Large intestine (tissue), 3 donors: ENCODE results near the gene SULT2A1. TPM values are rescaled to one million over a fixed set of nuclear protein-coding genes. Genes with fewer than 3 reads are reported as not detected.
"Not testable (repeated sequence)": the region's sequence is repeated elsewhere in the genome, so short reads cannot be mapped to it uniquely, and the experiment has no call there.

Experiments used
- DNase-seq, 2 donors: peaks; one replicate each; pipeline versions ENCODE4 v3.0.0 to v3.0.0-alpha.2; 2013
- H3K27ac ChIP-seq: one replicate; pipeline ENCODE4 v1.5.1; 2013; ENCODE audit warnings: low read length
- H3K27me3 ChIP-seq: 2 replicates; pipeline ENCODE4 v1.6.1; 2013; ENCODE audit warnings: low read length; ENCODE audit not compliant: control insufficient read depth, insufficient read depth
- H3K36me3 ChIP-seq: 2 replicates; pipeline ENCODE4 v1.6.1; 2013; ENCODE audit warnings: low read length; ENCODE audit not compliant: control insufficient read depth, insufficient read depth
- H3K4me1 ChIP-seq: one replicate; pipeline ENCODE4 v1.6.1; 2013; ENCODE audit warnings: low read length; ENCODE audit not compliant: control insufficient read depth, insufficient read depth
- H3K4me3 ChIP-seq: one replicate; pipeline ENCODE4 v1.5.1; 2013; ENCODE audit warnings: low read length
- H3K9me3 ChIP-seq: one replicate; pipeline ENCODE4 v1.6.1; 2013; ENCODE audit warnings: mild to moderate bottlenecking, low read depth, low read length, moderate library complexity; ENCODE audit not compliant: control insufficient read depth
- WGBS: methylation state at CpG from one replicate; pipeline ENCODE4 v1.1.5; 2013; ENCODE audit warnings: low lambda C conversion rate; ENCODE audit not compliant: insufficient coverage; 5-methylcytosine and 5-hydroxymethylcytosine counted together
- polyA plus RNA-seq: library from polyadenylated mRNA; unstranded; fragments of 120-200 nt; gene quantifications from one replicate; pipeline ENCODE4 v1.2.1, GENCODE V29; 2013

The SULT2A1 gene
- polyA plus RNA-seq, 1 donor, result 190 TPM

DNA sequence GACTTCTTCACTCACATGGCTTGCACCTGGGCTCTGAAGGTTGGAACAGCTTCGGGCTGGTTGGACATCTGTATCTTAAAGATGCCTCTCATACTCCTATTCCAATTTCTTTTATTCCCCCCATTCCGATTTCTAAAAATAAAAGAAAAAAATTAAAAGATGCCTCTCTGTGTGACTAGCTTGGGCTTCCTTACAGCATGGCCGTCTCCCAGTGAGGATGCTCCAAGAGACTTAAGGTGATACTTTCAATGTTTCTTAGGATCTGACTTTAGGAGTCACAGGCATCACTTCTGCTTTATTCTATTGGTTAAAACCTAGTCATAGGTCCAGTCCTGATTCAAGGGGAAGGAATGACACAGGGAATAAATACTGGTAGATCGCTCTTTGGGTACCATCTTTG is 9.9 kb upstream of the SULT2A1 start:
- 100% methylated on average over 1 of the region's 4 CpGs for WGBS
- H3K4me3 ChIP-seq, result no peak overlapping the region
- no peaks in the 10 kb centered on the region for H3K27me3 ChIP-seq
- H3K9me3 ChIP-seq, result peaks cover 9% of the 10 kb centered on the region
- H3K36me3 ChIP-seq, result no peaks in the 10 kb centered on the region
- DNase-seq, result no peak
- H3K27ac ChIP-seq, result peak overlapping the region; percentile 56
- peaks cover 19% of the 10 kb centered on the region for H3K4me1 ChIP-seq

DNA sequence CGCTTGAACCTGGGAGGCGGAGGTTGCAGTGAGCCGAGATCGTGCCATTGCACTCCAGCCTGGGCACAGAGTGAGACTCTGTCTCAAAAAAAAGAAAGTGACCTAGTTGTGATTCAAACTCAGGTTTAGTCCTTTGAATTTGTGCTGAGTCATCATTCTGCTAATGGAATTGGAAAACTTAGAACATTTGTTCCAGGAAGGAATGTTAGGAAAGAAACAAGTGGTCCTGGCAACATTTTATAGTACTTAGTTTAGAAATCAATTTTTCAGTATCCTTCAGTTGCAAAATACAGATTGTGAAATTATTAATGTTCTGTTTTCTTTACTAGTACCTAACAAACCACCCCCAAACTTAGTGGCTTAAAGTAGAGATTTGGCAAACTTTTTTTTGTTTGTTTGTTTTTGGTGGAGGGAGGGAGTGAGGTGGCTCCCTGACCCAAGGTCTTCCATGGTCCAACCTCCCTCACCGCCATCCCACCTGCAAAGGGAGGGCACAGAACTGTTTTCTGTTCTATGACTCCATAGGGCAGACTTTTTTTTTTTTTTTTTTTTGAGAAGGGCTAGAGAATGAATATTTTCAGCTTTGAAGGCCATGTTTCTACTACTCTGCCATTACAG is 9.2 kb upstream of the SULT2A1 start:
- Histone ChIP-seq H3K4me3 (no peak overlapping the region), H3K27ac (no peak overlapping the region), H3K9me3 (peaks cover 9% of the 10 kb centered on the region), H3K4me1 (peaks cover 21% of the 10 kb centered on the region), H3K27me3 (no peaks in the 10 kb centered on the region), H3K36me3 (no peaks in the 10 kb centered on the region)
- WGBS, result no CpG with 5 or more reads among the region's 5 CpGs
- no peak for DNase-seq

DNA sequence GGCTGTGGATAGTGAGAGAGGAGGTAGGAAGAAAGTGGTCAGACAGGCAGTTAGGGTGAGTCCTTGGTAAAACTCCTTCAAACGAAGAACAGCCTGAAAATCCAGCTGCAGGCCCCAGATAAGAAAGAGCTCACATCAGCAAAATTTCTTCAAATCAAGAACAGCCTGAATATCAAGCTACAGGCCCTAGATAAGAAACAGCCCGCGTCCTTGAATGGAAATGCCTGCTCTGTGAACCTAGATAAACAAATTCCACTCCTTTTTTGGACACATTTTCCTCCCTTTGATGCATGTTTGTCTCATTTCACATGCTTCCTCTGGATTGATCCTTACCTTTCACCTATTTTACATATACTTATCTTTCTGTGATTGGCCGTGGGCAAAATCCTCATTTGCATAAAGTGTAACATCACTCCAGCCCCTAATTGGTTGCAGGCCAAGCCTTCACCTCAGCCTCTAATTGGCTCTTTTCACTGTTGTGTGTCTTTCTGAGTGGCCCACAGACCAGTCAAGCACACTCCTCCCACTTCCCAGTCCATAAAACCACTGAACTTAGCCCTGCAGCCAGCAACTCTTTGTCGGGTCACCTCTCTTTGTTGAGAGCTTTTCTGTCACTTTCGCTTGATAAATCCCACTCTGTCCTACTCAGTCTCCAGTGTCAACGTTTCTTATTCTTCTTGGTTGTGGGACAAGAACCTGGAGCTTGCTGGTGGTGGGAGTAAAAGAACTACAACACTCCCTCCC is 6.0 kb upstream of the SULT2A1 start:
- Histone ChIP-seq H3K4me1 (peaks cover 21% of the 10 kb centered on the region), H3K27ac (peak overlapping the region; percentile 86), H3K9me3 (peaks cover 9% of the 10 kb centered on the region), H3K27me3 (no peaks in the 10 kb centered on the region), H3K36me3 (no peaks in the 10 kb centered on the region), H3K4me3 (no peak overlapping the region)
- DNase-seq, result peak; percentile 67 to 87
- WGBS, result 0% methylated on average over 1 of the region's 7 CpGs

DNA sequence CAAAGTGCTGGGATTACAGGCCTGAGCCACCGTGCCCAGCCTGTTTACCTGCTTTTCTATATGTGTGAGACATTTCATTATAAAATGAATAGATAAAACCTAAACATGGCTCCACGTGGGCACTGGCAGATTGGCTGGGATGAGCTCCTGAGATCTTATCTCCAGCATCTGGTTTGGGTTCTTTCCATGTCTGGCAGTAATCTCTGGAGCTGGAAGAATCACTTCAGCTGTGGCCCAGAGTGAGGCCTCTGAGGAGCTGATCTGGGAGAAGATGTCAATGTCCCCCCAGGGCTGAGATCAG is 5.5 kb upstream of the SULT2A1 start:
- Histone ChIP-seq H3K4me3 (no peak overlapping the region), H3K27me3 (no peaks in the 10 kb centered on the region), H3K9me3 (peaks cover 9% of the 10 kb centered on the region), H3K27ac (peak overlapping the region; percentile 86), H3K36me3 (no peaks in the 10 kb centered on the region), H3K4me1 (peaks cover 19% of the 10 kb centered on the region)
- no peak for DNase-seq
- WGBS, result no CpG with 5 or more reads among the region's 2 CpGs

DNA sequence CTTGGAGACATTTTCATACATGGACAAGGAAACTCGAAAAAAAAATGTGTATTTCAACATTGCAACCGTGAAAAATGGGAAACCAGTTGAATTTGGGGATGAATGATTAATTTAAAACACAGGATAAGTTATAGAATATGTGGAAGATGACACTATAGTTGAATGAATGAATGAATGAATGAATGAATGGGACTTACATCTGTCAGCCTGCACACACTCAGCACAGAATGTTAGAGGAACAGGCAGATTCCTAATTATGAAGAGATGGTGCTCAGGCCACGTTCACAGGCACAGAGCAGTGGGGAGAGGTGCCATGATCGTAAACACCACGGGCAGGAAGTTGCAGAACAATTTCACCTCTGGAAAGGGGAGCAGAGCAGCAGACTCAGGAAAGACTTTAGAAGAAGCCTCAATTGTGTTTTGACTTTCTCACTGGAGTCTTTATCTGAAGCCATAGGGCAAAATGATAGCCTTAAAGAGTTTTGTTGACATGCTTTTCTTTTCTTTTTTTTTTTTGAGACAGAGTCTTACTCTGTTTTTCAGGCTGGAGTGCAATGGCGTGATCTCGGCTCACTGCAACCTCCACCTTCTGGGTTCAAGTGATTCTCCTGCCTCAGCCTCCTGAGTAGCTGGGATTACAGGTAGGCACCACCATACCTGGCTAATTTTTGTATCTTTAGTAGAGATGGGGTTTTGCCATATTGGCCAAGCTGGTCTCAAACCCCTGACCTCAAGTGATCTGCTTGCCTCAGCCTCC is 4.9 kb upstream of the SULT2A1 start:
- WGBS, result 88% methylated on average over 2 of the region's 7 CpGs
- peak in 1 of 2 donors; percentile 42 for DNase-seq
- peaks cover 9% of the 10 kb centered on the region for H3K9me3 ChIP-seq
- peak overlapping the region; percentile 86 for H3K27ac ChIP-seq
- no peaks in the 10 kb centered on the region for H3K27me3 ChIP-seq
- no peak overlapping the region for H3K4me3 ChIP-seq
- peaks cover 14% of the 10 kb centered on the region for H3K4me1 ChIP-seq
- no peaks in the 10 kb centered on the region for H3K36me3 ChIP-seq

DNA sequence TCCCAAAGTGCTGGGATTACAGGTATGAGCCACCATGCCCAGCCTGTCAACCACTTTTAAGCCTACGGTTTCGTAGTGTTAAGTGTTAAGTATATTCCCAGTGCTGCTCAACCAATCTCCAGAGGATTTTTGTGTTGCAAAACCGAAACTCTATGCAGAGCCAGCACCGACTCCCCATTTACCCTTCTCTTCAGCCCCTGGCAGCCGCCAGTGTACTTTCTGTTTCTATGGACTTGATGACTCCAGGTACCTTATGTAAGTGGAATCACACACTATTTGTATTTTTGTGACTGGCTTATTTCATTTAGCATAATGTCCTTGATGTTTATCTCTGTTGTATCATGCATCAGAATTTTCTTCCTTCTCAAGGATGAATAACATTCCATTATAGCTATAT is 1.1 kb downstream of the SULT2A1 start:
- Histone ChIP-seq H3K9me3 (no peaks in the 10 kb centered on the region), H3K4me3 (peak overlapping the region; percentile 59), H3K4me1 (peaks cover 2% of the 10 kb centered on the region), H3K27me3 (no peaks in the 10 kb centered on the region), H3K27ac (peak overlapping the region; percentile 89), H3K36me3 (peaks cover 23% of the 10 kb centered on the region)
- 60% methylated on average over 1 of the region's 5 CpGs for WGBS
- peak in 1 of 2 donors; percentile 67 for DNase-seq

DNA sequence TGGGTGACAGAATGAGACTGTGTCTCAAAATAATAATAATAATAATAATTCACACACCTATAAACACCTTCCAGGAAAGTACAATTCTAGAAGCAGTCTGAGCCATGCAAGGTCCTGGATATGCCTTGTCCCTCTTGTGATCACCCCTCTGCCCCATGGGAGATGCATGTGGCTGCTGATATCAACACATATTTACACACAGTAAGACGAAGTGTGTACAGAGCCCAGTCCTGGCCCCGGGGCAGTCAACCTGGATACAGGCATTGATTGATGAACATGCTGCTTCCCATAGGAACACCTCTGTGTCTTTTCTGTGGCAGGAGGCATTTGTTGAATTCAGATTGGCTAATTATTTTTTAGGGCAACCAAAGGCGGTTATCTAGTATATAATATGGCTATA is 3.2 kb downstream of the SULT2A1 start:
- DNase-seq, result no peak
- Histone ChIP-seq H3K4me3 (peak overlapping the region; percentile 40), H3K36me3 (peaks cover 35% of the 10 kb centered on the region), H3K27ac (no peak overlapping the region), H3K4me1 (peaks cover 2% of the 10 kb centered on the region), H3K27me3 (no peaks in the 10 kb centered on the region), H3K9me3 (no peaks in the 10 kb centered on the region)
- no CpG with 5 or more reads among the region's 3 CpGs for WGBS

DNA sequence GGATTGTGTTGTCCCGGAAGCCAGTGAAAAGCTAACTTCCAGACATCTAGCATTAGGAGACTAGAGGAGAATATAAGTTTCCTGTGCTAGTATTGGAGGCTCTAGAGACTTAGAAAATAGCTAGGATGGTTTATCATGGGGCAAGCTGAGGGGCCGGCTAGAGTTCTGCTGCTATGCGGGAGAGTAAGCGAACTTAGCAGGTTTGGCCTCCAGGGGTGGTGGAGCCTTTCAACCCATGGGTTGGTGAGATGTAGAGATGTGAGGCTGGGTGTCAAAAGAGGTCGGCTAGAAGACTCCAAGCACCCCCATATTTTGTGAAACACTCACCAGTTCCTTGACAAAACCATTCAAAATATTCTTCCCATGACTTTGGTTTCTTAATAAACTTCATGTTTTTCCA is 4.4 kb downstream of the SULT2A1 start:
- Histone ChIP-seq H3K4me1 (peaks cover 2% of the 10 kb centered on the region), H3K9me3 (no peaks in the 10 kb centered on the region), H3K27me3 (no peaks in the 10 kb centered on the region), H3K36me3 (peaks cover 37% of the 10 kb centered on the region), H3K27ac (no peak overlapping the region), H3K4me3 (no peak overlapping the region)
- WGBS, result 100% methylated on average over 1 of the region's 5 CpGs
- DNase-seq, result no peak

DNA sequence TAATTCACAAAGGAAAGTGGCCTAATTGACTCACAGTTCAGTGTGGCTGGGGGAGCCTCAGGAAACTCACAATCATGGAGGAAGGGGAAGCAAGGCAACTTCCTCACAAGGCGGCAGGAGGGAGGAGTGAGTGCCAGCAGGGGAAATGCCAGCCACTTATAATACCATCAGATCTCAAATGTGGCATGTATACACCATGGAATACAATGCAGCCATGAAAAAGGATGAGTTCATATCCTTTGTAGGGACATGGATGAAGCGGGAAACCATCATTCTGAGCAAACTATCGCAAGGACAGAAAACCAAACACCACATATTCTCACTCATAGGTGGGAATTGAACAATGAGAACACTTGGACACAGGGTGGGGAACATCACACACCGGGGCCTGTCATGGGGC is 6.7 kb downstream of the SULT2A1 start:
- H3K27ac ChIP-seq, H3K27me3 ChIP-seq, H3K4me1 ChIP-seq, H3K4me3 ChIP-seq, DNase-seq, H3K9me3 ChIP-seq: not testable (repeated sequence)
- H3K36me3 ChIP-seq, result peaks cover 48% of the 10 kb centered on the region
- no CpG with 5 or more reads among the region's 4 CpGs for WGBS

DNA sequence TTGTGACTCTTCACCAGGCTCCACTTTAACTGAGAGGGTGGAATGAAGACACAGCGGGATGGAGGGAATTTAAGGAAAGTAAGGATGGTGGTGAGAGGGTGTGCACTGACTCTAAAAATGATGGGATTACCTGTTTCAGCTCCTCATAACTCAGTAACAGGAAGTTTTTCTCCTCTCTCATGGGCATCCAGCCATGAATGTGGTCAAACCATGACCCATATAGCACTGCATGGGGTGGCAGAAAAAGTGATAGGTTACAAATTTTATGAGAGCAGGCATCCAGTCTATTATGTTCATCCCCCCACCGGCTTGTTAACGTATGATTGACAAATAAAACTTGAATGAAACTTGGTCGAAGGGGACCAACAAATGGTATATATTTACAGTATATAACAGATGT is 7.2 kb downstream of the SULT2A1 start:
- H3K27me3 ChIP-seq, result no peaks in the 10 kb centered on the region
- WGBS, result no CpG with 5 or more reads among the region's 4 CpGs
- H3K9me3 ChIP-seq, result no peaks in the 10 kb centered on the region
- H3K36me3 ChIP-seq, result peaks cover 51% of the 10 kb centered on the region
- H3K27ac ChIP-seq, result no peak overlapping the region
- no peak for DNase-seq
- peaks cover 2% of the 10 kb centered on the region for H3K4me1 ChIP-seq
- no peak overlapping the region for H3K4me3 ChIP-seq
